Neutrophil (primary cell): ENCODE measurements around the gene SCRN3.
"Not testable (repeated sequence)": the region's sequence is repeated elsewhere in the genome, so short reads cannot be mapped to it uniquely, and the experiment has no call there.

Experiments used
- H3K27ac ChIP-seq: fragments of 200-600 bp; sonication (generic); 2 replicates; pipeline ENCODE4 v1.5.1; 2016; ENCODE audit warnings: mild to moderate bottlenecking, moderate library complexity
- H3K27me3 ChIP-seq: fragments of 200-600 bp; sonication (generic); 2 replicates; pipeline ENCODE4 v1.6.0; 2016; ENCODE audit warnings: mild to moderate bottlenecking
- H3K36me3 ChIP-seq: fragments of 200-600 bp; sonication (generic); 2 replicates; pipeline ENCODE4 v1.5.1; 2017
- H3K4me1 ChIP-seq, 2 experiments: fragments of 200-600 bp in 1 of 2; sonication (generic) in 1 of 2; 1 replicate in 1 of 2; 2 replicates in 1 of 2; pipeline versions ENCODE4 v1.5.1 to v1.6.1; 2013 to 2016; ENCODE audit warnings: low read depth in 1 of 2, low read length in 1 of 2, mild to moderate bottlenecking in 1 of 2, moderate library complexity in 1 of 2; ENCODE audit not compliant: control insufficient read depth in 1 of 2, insufficient read depth in 1 of 2
- H3K4me3 ChIP-seq, 2 experiments: fragments of 200-600 bp in 1 of 2; sonication (generic) in 1 of 2; 1 replicate in 1 of 2; 2 replicates in 1 of 2; pipeline ENCODE4 v1.5.1; 2013 to 2016; ENCODE audit warnings: low read depth in 1 of 2, low read length in 1 of 2, mild to moderate bottlenecking in 1 of 2, moderate library complexity in 1 of 2
- H3K9me3 ChIP-seq: fragments of 200-600 bp; sonication (generic); 2 replicates; pipeline ENCODE4 v1.5.1; 2016
- CTCF ChIP-seq: fragments of 200-600 bp; sonication (generic); IDR thresholded peaks from 2 replicates; pipeline ENCODE4 v1.5.1; 2016; ENCODE audit warnings: antibody characterized with exemption

The SCRN3 gene

GRCh38 chr2:174383796-174384195 is 11.7 kb upstream of the SCRN3 start:
- Histone ChIP-seq H3K4me3 (peak overlapping the region in 1 of 2 experiments; percentile 24), H3K27me3 (no peaks in the 10 kb centered on the region), H3K36me3 (peaks cover 56% of the 10 kb centered on the region), H3K27ac (peak overlapping the region; percentile 85), H3K4me1 (peaks cover 20 to 28% of the 10 kb centered on the region in 2 experiments), H3K9me3 (no peaks in the 10 kb centered on the region)
- TF ChIP-seq CTCF = peak; percentile 15

GRCh38 chr2:174385201-174385600 is 10.3 kb upstream of the SCRN3 start:
- no peak overlapping the region for H3K4me3 ChIP-seq
- H3K27me3 ChIP-seq = no peaks in the 10 kb centered on the region
- TF ChIP-seq CTCF = no peak
- H3K27ac ChIP-seq = no peak overlapping the region
- H3K36me3 ChIP-seq = peaks cover 50% of the 10 kb centered on the region
- peaks cover 20 to 32% of the 10 kb centered on the region in 2 experiments for H3K4me1 ChIP-seq
- H3K9me3 ChIP-seq = no peaks in the 10 kb centered on the region

DNA sequence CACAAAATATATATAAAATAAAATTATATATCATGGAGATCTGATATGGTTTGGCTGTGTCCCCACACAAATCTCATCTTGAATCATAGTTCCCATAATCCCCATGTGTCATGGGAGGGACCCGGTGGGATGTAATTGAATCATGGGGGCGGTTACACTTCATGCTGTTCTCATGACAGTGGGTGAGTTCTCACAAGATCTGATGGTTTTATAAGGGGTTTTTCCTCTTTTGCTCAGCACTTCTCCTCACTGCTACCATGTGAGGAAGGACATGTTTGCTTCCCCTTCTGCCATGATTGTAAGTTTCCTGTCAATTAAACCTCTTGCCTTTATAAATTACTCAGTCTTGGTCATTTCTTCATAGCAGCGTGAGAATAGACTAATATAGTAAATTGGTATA is 6.8 kb upstream of the SCRN3 start:
- Histone ChIP-seq H3K4me1 (peaks cover 24 to 45% of the 10 kb centered on the region in 2 experiments), H3K36me3 (peaks cover 40% of the 10 kb centered on the region), H3K27ac (peak overlapping the region; percentile 63)
- H3K9me3 ChIP-seq, H3K4me3 ChIP-seq, H3K27me3 ChIP-seq: not testable (repeated sequence)

DNA sequence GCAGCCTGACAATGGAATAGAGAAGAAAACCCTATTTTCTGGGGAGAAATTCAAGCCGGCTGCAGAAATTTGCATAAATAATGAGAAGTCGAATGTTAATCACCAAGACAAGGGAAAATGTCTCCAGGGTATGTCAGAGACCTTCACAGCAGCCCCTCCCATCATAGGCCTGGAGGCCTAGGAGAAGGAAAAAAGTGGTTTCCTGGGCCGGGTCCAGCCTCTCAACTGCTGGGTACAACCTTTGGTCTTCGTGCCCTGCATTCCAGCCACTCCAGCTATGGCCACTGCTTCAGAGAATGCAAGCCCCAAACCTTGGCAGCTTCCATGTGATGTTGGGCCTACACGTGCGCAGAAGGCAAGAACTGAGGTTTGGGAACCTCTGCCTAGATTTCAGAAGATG is 6.0 kb upstream of the SCRN3 start:
- Histone ChIP-seq H3K27ac (peak overlapping the region; percentile 63), H3K36me3 (peaks cover 40% of the 10 kb centered on the region), H3K27me3 (no peaks in the 10 kb centered on the region), H3K9me3 (no peaks in the 10 kb centered on the region), H3K4me3 (no peak overlapping the region), H3K4me1 (peaks cover 24 to 45% of the 10 kb centered on the region in 2 experiments)
- TF ChIP-seq CTCF = no peak

GRCh38 chr2:174390303-174390702 is 5.2 kb upstream of the SCRN3 start:
- H3K27ac ChIP-seq = peak overlapping the region; percentile 66
- H3K9me3 ChIP-seq, H3K4me3 ChIP-seq, H3K27me3 ChIP-seq: not testable (repeated sequence)
- peaks cover 24 to 41% of the 10 kb centered on the region in 2 experiments for H3K4me1 ChIP-seq
- peaks cover 40% of the 10 kb centered on the region for H3K36me3 ChIP-seq

DNA sequence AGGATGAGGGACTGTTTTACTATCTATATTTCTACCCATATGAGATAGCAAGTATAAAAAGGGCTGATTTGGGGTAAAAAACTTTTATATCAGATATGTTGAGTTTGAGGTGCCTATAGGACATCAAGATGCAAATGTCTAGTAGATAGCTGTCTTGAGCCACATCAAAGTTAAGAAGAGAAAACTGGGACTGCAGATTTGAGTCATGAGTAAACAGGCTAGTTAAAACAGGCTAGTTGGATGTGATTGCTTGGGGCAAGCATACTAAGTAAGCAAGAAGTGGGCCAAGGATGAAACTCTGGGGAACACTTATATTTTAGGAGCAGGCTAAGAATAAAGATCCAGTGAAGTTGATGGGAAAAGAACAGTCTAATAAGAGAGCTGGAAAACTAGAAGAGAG is 2.8 kb upstream of the SCRN3 start:
- no peak for TF ChIP-seq CTCF
- Histone ChIP-seq H3K27me3 (no peaks in the 10 kb centered on the region), H3K27ac (peak overlapping the region; percentile 41), H3K4me1 (peaks cover 30 to 47% of the 10 kb centered on the region in 2 experiments), H3K36me3 (peaks cover 16% of the 10 kb centered on the region), H3K4me3 (no peak overlapping the region), H3K9me3 (no peaks in the 10 kb centered on the region)
